GM23338 (cell line): ENCODE data around the gene NR4A1. TPM values are rescaled to one million over a fixed set of nuclear protein-coding genes. Genes with fewer than 3 reads are reported as not detected.

Experiments used
- ATAC-seq: fragments of 200-7000 bp; cut with Tn5 transposase; 3 replicates; pipeline ENCODE4 v1.9.1; 2020
- DNase-seq: peaks from one replicate; pipeline ENCODE4 v3.0.0-alpha.2; 2015; ENCODE audit warnings: low spot score
- H2AFZ ChIP-seq: fragments of 200-600 bp; sonication (generic); 2 replicates; pipeline ENCODE4 v1.8.0; 2016; ENCODE audit warnings: antibody characterized with exemption, mild to moderate bottlenecking, moderate library complexity
- H3F3A ChIP-seq: fragments of 200-600 bp; sonication (generic); replicated peaks from 2 replicates; pipeline ENCODE4 v1.8.0; 2017; ENCODE audit warnings: antibody characterized with exemption, mixed run types, low read depth
- H3K27ac ChIP-seq: fragments of 200-600 bp; sonication (generic); 2 replicates; pipeline ENCODE4 v1.6.1; 2016; ENCODE audit warnings: low read depth
- H3K27me3 ChIP-seq: fragments of 200-600 bp; sonication (generic); 2 replicates; pipeline ENCODE4 v1.8.0; 2016; ENCODE audit warnings: mild to moderate bottlenecking, mixed run types, moderate library complexity; ENCODE audit not compliant: insufficient read depth
- H3K36me3 ChIP-seq: fragments of 200-600 bp; sonication (generic); 2 replicates; pipeline ENCODE4 v1.8.0; 2016; ENCODE audit warnings: mild to moderate bottlenecking; ENCODE audit not compliant: insufficient read depth
- H3K4me1 ChIP-seq: fragments of 200-600 bp; sonication (generic); 2 replicates; pipeline ENCODE4 v1.8.0; 2016; ENCODE audit warnings: mild to moderate bottlenecking, moderate library complexity; ENCODE audit not compliant: insufficient read depth
- H3K4me2 ChIP-seq: fragments of 200-600 bp; sonication (generic); 2 replicates; pipeline ENCODE4 v1.7.1; 2017; ENCODE audit warnings: mixed run types
- H3K4me3 ChIP-seq: fragments of 200-600 bp; sonication (generic); 2 replicates; pipeline ENCODE4 v1.6.1; 2016; ENCODE audit warnings: mixed run types
- H3K79me2 ChIP-seq: fragments of 200-600 bp; sonication (generic); replicated peaks from 2 replicates; pipeline ENCODE4 v1.8.0; 2017; ENCODE audit warnings: mild to moderate bottlenecking; ENCODE audit not compliant: insufficient read depth
- H3K9me2 ChIP-seq: fragments of 200-600 bp; sonication (generic); 2 replicates; pipeline ENCODE4 v1.8.0; 2017; ENCODE audit not compliant: insufficient read depth
- H4K20me1 ChIP-seq: fragments of 200-600 bp; sonication (generic); replicated peaks from 2 replicates; pipeline ENCODE4 v1.8.0; 2017; ENCODE audit warnings: mild to moderate bottlenecking; ENCODE audit not compliant: insufficient read depth
- H3K27ac Mint-ChIP-seq: 2 replicates; pipeline ENCODE4 v1.8.0; 2020; ENCODE audit warnings: inconsistent platforms, mild to moderate bottlenecking, moderate library complexity, mixed read lengths
- H3K27me3 Mint-ChIP-seq: 3 replicates; pipeline ENCODE4 v1.8.0; 2022; ENCODE audit warnings: low read depth, mild to moderate bottlenecking, moderate library complexity, mixed read lengths, inconsistent platforms; ENCODE audit not compliant: insufficient read depth, poor library complexity
- H3K36me3 Mint-ChIP-seq: 3 replicates; pipeline ENCODE4 v1.8.0; 2021; ENCODE audit warnings: low read depth, mild to moderate bottlenecking, inconsistent platforms, moderate library complexity, mixed read lengths
- H3K4me1 Mint-ChIP-seq: 3 replicates; pipeline ENCODE4 v1.8.0; 2020; ENCODE audit warnings: mild to moderate bottlenecking, inconsistent platforms, mixed read lengths
- H3K4me3 Mint-ChIP-seq: 3 replicates; pipeline ENCODE4 v1.8.0; 2021; ENCODE audit warnings: moderate library complexity, mild to moderate bottlenecking, inconsistent platforms, mixed read lengths
- H3K9me3 Mint-ChIP-seq: 3 replicates; pipeline ENCODE4 v1.8.0; 2020; ENCODE audit warnings: moderate library complexity, mild to moderate bottlenecking, inconsistent platforms, mixed read lengths
- CREB1 ChIP-seq: fragments of 250-450 bp; sonication (Bioruptor Pico); IDR thresholded peaks from 2 replicates; pipeline ENCODE4 v1.5.0; 2020; ENCODE audit warnings: low read depth, mild to moderate bottlenecking, moderate library complexity
- EZH2 ChIP-seq: fragments of 200-600 bp; sonication (generic); IDR thresholded peaks from one replicate; pipeline ENCODE4 v1.8.0; 2017; ENCODE audit warnings: antibody characterized with exemption, mild to moderate bottlenecking, low read depth; ENCODE audit not compliant: unreplicated experiment
- JUNB ChIP-seq: IDR thresholded peaks from one replicate; pipeline ENCODE4 v1.6.1; 2016; ENCODE audit warnings: antibody characterized with exemption; ENCODE audit not compliant: unreplicated experiment
- POLR2AphosphoS5 ChIP-seq: IDR thresholded peaks from 2 replicates; pipeline ENCODE4 v1.6.1; 2016; ENCODE audit warnings: antibody characterized with exemption, low read depth
- STAT1 ChIP-seq: IDR thresholded peaks from one replicate; pipeline ENCODE4 v1.6.1; 2016; ENCODE audit warnings: antibody characterized with exemption; ENCODE audit not compliant: unreplicated experiment
- ZNF114 ChIP-seq: fragments of 250-450 bp; sonication (Bioruptor Pico); IDR thresholded peaks from 2 replicates; pipeline ENCODE4 v1.5.0; 2020; ENCODE audit warnings: mild to moderate bottlenecking, moderate library complexity
- polyA plus RNA-seq: library from polyadenylated mRNA; unstranded; fragments of >200 nt; fragmentation: Nextera tagmentation; extraction: Ambion mirVana; gene quantifications from 2 replicates; pipeline ENCODE4 v1.2.1, GENCODE V29; 2016
- total RNA-seq: library from RNA; depleted of rRNA; stranded (reverse); fragments of >200 nt; shearing (Covaris generic); gene quantifications from 2 replicates; pipeline ENCODE4 v1.2.3, GENCODE V29; 2014
- TF ChIP-seq, protein P1 (sequence below): fragments of 250-450 bp; sonication (Bioruptor Pico); IDR thresholded peaks from 2 replicates; pipeline ENCODE4 v1.5.0; 2020; ENCODE audit warnings: mild to moderate bottlenecking, moderate library complexity
- TF ChIP-seq, protein P2 (sequence below): IDR thresholded peaks from one replicate; pipeline ENCODE4 v1.6.1; 2018; ENCODE audit warnings: antibody characterized with exemption; ENCODE audit not compliant: unreplicated experiment

Gene NR4A1
- total and polyA plus RNA-seq, 2 experiments from 2014 or later = 7.5 to 19.1 TPM

DNA sequence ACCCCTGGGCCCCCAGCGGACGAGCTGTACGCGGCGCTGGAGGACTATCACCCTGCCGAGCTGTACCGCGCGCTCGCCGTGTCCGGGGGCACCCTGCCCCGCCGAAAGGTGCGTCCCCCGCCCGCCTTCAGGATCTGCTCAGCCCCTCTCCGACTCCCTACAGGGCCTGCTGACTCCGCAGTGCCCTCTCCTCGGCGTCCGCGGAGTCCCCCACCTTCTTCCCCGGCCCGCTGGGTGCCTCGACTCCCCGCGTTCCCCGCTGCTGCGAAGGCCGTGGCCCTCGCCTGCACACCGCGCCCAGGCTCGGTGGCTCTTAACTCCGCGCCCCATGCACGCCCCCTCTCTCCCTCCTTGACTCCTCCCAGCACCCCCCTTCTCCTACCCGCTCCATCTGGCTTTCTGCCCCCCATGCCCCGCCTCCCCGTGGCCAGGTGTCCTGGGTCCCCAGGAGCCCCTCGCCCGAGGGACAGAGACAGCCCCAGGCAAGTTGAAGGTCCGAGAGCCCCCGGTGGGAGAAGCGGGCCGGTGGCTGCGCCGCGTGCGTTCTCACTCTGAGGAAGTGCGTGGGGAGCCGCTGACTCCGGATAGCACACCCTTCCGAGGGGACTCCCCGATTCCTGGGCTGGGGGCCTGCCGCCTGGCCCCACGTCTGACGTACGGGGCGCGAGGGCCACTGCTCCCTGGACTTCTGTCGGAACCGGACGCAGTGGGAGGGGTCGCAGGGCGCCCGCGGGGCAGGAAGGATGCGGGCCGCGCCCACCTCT is 43.9 kb upstream of the NR4A1 start:
- Mint-ChIP-seq H3K4me3 (peak overlapping the region; percentile 78), H3K27ac (no peak overlapping the region), H3K27me3 (peaks cover 69% of the 10 kb centered on the region), H3K4me1 (peaks cover 45% of the 10 kb centered on the region), H3K36me3 (peaks cover 3% of the 10 kb centered on the region; the same call in 1 of the 3 replicates), H3K9me3 (no peaks in the 10 kb centered on the region; the same call in 2 of the 3 replicates)
- ATAC-seq (peak; percentile 9), DNase-seq (peak; percentile 49)
- Histone ChIP-seq H3K4me1 (peaks cover 27% of the 10 kb centered on the region), H3K27ac (no peak overlapping the region), H3K4me2 (peak overlapping the region; percentile 97), H3K27me3 (peaks cover 57% of the 10 kb centered on the region), H3K4me3 (peak overlapping the region; percentile 77), H4K20me1 (no peaks in the 10 kb centered on the region), H2AFZ (peak overlapping the region; percentile 81), H3F3A (peaks cover 10% of the 10 kb centered on the region; the same call in 1 of the 2 replicates), H3K36me3 (no peaks in the 10 kb centered on the region), H3K79me2 (no peaks in the 10 kb centered on the region), H3K9me2 (no peaks in the 10 kb centered on the region)
- TF ChIP-seq EZH2 (peak; percentile 59), JUNB (no peak), STAT1 (no peak), POLR2AphosphoS5 (no peak)

DNA sequence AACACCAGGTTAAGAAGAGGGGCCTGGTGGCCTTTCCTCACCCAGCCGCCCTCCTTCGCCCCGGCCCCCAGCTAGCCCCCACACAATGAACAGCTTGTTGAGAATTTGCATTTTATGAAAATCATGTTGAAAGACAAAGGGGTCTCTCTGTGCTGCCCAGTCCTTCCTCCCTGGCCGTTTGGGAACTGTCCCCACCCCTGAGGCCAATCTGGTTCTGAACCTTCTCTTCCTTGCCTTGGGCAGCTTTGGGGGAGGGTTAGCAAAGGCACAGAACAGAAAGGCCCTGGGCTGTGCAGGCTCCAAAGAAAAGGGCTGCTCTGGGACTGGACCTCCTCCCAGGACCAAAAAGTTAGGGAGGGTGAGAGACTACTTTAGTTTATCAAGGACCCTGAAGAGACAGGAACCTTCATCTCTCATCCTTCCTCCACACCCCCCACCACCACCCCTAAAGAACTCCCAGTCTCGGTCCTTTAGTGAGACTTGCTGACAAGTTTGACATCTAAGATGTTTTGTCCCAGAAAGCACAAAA is 43.2 kb upstream of the NR4A1 start:
- Histone ChIP-seq H3K27ac (no peak overlapping the region), H3K27me3 (peaks cover 57% of the 10 kb centered on the region), H3K4me3 (peak overlapping the region; percentile 77), H3K4me1 (peaks cover 27% of the 10 kb centered on the region), H3K4me2 (peak overlapping the region; percentile 97), H3K9me2 (no peaks in the 10 kb centered on the region), H3F3A (peaks cover 10% of the 10 kb centered on the region; the same call in 1 of the 2 replicates), H3K36me3 (no peaks in the 10 kb centered on the region), H3K79me2 (no peaks in the 10 kb centered on the region), H2AFZ (no peak overlapping the region), H4K20me1 (no peaks in the 10 kb centered on the region)
- Mint-ChIP-seq H3K27ac (no peak overlapping the region), H3K4me3 (peak overlapping the region; percentile 78), H3K27me3 (peaks cover 70% of the 10 kb centered on the region), H3K36me3 (peaks cover 3% of the 10 kb centered on the region; the same call in 1 of the 3 replicates), H3K4me1 (peaks cover 45% of the 10 kb centered on the region), H3K9me3 (no peaks in the 10 kb centered on the region; the same call in 2 of the 3 replicates)
- ATAC-seq = no peak
- no peak for DNase-seq
- TF ChIP-seq, protein P1, sequence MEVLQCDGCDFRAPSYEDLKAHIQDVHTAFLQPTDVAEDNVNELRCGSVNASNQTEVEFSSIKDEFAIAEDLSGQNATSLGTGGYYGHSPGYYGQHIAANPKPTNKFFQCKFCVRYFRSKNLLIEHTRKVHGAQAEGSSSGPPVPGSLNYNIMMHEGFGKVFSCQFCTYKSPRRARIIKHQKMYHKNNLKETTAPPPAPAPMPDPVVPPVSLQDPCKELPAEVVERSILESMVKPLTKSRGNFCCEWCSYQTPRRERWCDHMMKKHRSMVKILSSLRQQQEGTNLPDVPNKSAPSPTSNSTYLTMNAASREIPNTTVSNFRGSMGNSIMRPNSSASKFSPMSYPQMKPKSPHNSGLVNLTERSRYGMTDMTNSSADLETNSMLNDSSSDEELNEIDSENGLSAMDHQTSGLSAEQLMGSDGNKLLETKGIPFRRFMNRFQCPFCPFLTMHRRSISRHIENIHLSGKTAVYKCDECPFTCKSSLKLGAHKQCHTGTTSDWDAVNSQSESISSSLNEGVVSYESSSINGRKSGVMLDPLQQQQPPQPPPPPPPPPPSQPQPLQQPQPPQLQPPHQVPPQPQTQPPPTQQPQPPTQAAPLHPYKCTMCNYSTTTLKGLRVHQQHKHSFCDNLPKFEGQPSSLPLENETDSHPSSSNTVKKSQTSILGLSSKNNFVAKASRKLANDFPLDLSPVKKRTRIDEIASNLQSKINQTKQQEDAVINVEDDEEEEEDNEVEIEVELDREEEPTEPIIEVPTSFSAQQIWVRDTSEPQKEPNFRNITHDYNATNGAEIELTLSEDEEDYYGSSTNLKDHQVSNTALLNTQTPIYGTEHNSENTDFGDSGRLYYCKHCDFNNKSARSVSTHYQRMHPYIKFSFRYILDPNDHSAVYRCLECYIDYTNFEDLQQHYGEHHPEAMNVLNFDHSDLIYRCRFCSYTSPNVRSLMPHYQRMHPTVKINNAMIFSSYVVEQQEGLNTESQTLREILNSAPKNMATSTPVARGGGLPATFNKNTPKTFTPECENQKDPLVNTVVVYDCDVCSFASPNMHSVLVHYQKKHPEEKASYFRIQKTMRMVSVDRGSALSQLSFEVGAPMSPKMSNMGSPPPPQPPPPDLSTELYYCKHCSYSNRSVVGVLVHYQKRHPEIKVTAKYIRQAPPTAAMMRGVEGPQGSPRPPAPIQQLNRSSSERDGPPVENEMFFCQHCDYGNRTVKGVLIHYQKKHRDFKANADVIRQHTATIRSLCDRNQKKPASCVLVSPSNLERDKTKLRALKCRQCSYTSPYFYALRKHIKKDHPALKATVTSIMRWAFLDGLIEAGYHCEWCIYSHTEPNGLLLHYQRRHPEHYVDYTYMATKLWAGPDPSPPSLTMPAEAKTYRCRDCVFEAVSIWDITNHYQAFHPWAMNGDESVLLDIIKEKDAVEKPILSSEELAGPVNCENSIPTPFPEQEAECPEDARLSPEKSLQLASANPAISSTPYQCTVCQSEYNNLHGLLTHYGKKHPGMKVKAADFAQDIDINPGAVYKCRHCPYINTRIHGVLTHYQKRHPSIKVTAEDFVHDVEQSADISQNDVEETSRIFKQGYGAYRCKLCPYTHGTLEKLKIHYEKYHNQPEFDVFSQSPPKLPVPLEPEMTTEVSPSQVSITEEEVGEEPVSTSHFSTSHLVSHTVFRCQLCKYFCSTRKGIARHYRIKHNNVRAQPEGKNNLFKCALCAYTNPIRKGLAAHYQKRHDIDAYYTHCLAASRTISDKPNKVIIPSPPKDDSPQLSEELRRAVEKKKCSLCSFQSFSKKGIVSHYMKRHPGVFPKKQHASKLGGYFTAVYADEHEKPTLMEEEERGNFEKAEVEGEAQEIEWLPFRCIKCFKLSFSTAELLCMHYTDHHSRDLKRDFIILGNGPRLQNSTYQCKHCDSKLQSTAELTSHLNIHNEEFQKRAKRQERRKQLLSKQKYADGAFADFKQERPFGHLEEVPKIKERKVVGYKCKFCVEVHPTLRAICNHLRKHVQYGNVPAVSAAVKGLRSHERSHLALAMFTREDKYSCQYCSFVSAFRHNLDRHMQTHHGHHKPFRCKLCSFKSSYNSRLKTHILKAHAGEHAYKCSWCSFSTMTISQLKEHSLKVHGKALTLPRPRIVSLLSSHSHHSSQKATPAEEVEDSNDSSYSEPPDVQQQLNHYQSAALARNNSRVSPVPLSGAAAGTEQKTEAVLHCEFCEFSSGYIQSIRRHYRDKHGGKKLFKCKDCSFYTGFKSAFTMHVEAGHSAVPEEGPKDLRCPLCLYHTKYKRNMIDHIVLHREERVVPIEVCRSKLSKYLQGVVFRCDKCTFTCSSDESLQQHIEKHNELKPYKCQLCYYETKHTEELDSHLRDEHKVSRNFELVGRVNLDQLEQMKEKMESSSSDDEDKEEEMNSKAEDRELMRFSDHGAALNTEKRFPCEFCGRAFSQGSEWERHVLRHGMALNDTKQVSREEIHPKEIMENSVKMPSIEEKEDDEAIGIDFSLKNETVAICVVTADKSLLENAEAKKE (CRISPR knock-in tag) = no peak
- TF ChIP-seq, protein P2, sequence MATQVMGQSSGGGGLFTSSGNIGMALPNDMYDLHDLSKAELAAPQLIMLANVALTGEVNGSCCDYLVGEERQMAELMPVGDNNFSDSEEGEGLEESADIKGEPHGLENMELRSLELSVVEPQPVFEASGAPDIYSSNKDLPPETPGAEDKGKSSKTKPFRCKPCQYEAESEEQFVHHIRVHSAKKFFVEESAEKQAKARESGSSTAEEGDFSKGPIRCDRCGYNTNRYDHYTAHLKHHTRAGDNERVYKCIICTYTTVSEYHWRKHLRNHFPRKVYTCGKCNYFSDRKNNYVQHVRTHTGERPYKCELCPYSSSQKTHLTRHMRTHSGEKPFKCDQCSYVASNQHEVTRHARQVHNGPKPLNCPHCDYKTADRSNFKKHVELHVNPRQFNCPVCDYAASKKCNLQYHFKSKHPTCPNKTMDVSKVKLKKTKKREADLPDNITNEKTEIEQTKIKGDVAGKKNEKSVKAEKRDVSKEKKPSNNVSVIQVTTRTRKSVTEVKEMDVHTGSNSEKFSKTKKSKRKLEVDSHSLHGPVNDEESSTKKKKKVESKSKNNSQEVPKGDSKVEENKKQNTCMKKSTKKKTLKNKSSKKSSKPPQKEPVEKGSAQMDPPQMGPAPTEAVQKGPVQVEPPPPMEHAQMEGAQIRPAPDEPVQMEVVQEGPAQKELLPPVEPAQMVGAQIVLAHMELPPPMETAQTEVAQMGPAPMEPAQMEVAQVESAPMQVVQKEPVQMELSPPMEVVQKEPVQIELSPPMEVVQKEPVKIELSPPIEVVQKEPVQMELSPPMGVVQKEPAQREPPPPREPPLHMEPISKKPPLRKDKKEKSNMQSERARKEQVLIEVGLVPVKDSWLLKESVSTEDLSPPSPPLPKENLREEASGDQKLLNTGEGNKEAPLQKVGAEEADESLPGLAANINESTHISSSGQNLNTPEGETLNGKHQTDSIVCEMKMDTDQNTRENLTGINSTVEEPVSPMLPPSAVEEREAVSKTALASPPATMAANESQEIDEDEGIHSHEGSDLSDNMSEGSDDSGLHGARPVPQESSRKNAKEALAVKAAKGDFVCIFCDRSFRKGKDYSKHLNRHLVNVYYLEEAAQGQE = no peak
- peak; percentile 6 for TF ChIP-seq EZH2
- no peak for TF ChIP-seq ZNF114
- TF ChIP-seq POLR2AphosphoS5 = no peak
- TF ChIP-seq CREB1 (CRISPR knock-in tag) = no peak
